ENCODE results near the gene ARAP1.

DNA sequence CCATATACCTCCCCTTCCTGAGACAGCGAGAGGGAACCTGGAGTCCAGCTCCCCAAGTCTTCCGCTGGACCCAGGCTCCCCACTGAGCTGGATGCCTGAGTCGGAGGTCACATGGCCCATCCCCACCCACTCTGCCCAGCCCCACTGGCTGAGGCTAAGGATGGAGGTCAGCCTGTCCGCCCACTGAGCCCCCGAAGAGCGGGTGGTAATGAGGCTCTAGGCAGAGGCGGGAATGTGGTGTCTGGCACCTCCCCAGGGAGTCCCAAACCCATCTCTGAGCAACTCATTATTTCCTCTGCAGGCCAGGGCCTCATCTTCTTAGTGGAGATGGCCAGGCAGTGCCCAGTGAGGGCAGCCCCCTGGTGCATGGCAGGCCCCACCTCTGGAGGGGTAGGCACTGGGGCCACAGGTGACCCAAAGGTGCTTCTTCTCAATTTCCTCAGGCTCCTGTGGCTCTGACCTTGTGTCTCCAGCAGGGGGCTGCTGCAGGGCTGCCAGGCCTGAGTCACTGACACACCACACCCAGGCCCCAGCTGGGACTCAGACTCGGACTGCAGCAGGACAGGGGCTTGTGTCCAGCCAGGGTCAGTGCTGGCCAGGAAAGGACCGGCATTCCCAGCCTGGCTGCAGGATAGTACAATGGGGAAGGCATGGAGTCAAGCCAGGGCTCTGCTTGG lies 67.8 kb downstream of the ARAP1 start:
- TF ChIP-seq, protein P1, sequence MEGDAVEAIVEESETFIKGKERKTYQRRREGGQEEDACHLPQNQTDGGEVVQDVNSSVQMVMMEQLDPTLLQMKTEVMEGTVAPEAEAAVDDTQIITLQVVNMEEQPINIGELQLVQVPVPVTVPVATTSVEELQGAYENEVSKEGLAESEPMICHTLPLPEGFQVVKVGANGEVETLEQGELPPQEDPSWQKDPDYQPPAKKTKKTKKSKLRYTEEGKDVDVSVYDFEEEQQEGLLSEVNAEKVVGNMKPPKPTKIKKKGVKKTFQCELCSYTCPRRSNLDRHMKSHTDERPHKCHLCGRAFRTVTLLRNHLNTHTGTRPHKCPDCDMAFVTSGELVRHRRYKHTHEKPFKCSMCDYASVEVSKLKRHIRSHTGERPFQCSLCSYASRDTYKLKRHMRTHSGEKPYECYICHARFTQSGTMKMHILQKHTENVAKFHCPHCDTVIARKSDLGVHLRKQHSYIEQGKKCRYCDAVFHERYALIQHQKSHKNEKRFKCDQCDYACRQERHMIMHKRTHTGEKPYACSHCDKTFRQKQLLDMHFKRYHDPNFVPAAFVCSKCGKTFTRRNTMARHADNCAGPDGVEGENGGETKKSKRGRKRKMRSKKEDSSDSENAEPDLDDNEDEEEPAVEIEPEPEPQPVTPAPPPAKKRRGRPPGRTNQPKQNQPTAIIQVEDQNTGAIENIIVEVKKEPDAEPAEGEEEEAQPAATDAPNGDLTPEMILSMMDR (IDR thresholded peaks at IDR 0.05) = peak; percentile 68; the same call in 1 of the 2 replicates
- TF ChIP-seq, protein P2, sequence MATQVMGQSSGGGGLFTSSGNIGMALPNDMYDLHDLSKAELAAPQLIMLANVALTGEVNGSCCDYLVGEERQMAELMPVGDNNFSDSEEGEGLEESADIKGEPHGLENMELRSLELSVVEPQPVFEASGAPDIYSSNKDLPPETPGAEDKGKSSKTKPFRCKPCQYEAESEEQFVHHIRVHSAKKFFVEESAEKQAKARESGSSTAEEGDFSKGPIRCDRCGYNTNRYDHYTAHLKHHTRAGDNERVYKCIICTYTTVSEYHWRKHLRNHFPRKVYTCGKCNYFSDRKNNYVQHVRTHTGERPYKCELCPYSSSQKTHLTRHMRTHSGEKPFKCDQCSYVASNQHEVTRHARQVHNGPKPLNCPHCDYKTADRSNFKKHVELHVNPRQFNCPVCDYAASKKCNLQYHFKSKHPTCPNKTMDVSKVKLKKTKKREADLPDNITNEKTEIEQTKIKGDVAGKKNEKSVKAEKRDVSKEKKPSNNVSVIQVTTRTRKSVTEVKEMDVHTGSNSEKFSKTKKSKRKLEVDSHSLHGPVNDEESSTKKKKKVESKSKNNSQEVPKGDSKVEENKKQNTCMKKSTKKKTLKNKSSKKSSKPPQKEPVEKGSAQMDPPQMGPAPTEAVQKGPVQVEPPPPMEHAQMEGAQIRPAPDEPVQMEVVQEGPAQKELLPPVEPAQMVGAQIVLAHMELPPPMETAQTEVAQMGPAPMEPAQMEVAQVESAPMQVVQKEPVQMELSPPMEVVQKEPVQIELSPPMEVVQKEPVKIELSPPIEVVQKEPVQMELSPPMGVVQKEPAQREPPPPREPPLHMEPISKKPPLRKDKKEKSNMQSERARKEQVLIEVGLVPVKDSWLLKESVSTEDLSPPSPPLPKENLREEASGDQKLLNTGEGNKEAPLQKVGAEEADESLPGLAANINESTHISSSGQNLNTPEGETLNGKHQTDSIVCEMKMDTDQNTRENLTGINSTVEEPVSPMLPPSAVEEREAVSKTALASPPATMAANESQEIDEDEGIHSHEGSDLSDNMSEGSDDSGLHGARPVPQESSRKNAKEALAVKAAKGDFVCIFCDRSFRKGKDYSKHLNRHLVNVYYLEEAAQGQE (IDR thresholded peaks at IDR 0.05; ENCODE audit: insufficient read depth in 1 of 2, low read depth in 2 of 2, low read length in 1 of 2) = no peak
- no peak for TF ChIP-seq POLR2AphosphoS5 (IDR thresholded peaks at IDR 0.05; ENCODE audit: low read depth, low read length)

All from Panc1 (cell line).